ENCODE data around the gene PCSK6.
"Not testable (repeated sequence)": the region's sequence is repeated elsewhere in the genome, so short reads cannot be mapped to it uniquely, and the experiment has no call there.

The PCSK6 gene

DNA sequence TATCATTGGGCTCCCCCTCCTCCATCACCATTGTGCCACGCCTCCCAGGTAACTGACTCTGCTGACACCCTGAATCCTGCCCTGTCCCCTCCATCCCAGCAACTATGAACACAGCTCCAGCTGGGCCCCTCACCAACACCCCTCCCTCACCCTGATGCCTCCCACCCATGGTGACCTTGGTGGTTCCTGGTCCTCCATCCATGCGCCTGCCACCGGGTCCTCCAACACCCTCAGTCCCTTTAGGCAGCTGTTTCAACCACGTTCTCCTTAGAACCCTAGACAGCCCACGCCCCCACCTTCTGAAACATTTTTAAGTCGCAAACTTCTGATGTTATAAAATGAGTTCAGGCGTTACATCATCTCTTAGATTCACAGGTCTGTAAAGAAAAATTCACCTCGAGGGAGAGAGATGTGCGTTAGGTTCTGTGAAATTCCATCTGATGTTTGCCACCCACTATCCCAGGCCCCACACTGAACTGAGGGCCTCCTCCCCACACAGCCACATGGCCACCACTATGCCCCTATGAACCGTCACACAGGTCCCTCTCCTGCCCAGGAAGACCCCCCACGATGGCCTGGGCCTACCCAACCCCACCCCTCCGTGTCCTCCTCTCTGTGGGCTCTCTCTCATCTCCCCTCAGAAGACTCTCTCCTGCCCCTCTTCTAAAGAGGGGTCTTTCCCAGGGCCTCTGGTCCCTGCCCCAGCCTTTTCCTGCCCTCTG, 29.8 kb downstream of the PCSK6 start:
- DNase-seq (ENCODE audit: low spot score) = no peak

DNA sequence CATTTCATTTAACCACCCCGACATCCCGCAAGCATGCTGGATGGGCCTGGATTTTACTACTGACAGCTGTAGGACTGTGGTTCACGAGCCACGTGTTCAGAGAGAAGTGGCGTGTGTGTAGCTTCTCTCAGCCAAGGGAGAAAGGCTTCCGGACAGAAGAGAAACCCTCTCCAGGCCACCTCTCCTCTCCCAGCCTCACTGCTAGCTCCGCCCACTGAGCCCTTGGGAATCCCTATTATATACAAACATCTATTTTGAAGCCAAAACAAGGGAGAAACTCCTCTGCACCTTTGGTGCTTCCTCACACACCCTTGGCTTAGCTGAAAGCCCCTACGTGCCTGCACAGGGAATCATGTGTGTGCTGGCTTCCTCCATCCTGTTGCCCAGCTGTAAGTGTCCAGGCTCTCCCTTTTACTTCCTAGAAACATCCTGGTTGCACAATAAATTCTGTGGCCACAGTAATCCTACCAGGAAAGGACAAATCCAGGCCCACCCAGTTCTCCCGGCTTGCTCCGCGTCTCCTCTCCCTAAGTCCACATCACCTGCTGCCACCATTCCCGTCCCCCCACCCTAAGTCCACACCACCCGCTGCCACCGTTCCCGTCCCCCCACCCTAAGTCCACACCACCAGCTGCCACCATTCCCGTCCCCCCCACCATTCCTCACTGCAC, 30.5 kb downstream of the PCSK6 start:
- peak; percentile 34 for DNase-seq (ENCODE audit: low spot score)

DNA sequence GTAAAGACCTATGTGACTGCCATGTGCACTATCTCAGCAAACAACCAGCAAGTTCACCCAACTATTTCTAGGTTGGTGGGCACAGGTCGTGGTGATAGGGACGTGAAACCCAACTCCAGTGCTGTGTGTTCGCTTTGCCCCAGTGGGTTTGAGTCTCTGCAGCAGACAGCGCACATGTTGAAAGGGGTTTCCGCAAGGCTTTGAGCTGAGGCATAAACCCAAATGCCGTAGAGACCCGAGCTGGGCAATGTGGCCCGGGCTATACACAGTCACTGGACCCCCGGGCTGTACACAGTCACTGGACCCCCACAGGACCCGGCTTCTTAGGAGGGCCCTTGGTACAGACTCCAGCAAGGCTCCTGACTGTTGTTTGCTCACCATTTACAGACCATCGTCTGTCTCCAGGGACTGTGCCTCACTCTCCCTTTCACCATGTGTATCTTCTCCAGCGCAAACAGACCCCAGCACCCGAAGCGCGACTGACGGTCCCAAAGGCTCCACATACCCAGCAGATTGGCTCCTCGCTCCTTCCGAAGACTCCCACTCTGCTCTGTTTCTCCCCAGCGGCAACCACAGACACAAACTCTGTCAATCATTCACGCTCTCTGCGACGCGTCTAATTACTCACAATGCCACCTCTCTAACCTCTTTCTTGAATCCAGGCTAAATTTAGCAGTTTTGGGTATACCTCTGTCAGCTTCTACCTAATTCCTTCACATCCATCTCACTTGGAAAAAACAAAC, 31.2 kb downstream of the PCSK6 start:
- DNase-seq (ENCODE audit: low spot score) = no peak

DNA sequence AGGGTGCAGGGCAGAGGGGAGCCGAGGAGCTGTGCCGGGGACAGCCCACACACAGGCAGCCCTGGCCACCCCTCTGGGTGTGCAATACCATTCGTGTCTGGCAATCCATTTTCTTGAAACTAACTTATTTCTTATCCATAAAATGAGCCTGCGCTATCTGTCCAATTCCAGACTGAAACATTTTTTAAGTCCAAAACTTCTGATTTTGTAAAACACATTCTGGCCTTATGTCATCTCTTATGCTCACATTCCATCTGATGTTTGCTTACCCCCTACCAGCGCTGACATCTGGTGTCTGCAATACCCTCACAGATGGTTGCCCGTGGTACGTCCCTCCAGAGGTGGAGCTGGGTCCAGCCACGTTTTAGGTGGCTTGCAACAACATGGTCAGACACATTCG, 31.8 kb downstream of the PCSK6 start:
- no peak for DNase-seq (ENCODE audit: low spot score)

DNA sequence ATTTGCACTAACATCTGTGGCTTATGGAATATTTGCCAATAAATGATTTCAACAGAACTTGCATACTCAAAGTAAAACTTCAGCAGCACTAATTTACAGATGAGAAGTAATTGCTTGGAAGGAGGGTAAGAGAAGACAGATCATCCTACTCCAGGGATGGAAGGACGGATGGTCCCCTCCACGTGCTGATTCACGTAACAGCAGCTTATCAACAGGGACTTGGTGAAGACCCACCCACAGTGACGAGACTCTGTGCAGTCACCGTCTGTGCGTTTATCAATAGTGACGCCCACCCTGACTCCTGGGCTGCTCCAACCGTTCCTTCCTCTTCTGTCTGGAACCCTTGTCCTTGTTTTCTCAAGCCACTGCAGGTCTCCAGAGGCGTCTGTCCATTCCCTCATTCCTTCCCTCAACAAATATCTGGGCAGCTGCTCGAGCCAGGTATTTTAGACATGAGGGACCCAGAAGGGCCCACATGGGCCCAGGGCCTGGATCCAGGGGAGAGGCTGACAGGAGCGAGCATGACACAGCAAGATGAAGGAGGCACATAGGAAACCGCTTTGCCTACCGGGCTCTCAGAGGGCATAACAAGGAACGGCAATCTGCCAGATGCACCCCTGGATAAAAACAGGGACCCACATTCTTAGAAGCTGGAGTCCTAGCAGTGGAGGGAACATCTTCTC, 33.3 kb downstream of the PCSK6 start:
- DNase-seq (ENCODE audit: low spot score) = no peak

DNA sequence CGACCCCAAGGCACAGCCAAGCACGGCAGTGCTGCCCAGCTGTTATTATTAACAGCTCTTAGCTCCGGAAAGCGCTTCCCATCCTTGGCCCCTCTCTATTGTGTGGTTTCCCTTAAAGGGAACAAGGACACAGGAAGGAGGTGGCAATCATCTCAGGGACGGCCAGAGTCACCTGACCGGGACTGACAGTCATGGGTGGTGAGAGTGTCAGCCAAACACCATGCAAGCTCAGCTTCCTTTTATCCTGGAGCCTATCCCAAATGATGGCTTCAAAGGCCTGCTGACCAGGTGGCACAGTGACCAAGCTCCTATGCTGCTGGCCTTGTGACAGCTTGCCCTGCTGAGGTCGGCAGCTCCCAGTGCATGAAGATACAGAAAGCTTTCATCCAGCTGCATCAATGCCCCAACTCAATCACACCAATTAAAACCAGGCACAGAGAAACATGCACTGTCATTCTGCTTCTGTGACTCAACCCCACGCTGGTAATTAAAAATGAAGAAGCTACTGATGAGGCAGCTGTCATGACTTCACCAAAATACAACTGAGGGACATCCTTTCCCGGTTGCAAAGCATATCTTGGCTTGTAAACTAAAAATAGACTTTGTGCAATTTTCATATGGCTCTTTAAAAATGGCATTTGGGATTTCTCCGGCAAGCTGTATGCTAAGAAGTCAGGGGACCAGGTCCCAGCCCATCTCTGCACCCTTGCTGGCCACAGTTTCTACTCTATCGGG, 34.0 kb downstream of the PCSK6 start:
- no peak for DNase-seq (ENCODE audit: low spot score)

DNA sequence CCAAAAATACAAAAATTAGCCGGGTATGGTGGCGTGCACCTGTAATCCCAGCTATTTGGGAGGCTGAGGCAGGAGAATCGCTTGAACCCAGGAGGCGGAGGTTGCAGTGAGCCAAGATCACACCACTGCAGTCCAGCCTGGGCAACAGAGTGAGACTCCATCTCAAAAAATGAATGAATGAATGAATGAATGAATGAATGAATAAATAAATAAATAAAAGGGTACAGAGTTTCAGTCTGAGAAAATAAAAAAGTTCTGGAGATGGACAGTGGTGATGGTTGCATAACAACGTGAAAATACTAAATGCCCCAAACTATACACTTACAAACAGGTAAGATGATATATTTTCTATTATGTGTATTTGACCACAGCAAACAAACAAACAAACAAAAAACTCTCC, 34.7 kb downstream of the PCSK6 start:
- DNase-seq (ENCODE audit: low spot score) = not testable (repeated sequence)

DNA sequence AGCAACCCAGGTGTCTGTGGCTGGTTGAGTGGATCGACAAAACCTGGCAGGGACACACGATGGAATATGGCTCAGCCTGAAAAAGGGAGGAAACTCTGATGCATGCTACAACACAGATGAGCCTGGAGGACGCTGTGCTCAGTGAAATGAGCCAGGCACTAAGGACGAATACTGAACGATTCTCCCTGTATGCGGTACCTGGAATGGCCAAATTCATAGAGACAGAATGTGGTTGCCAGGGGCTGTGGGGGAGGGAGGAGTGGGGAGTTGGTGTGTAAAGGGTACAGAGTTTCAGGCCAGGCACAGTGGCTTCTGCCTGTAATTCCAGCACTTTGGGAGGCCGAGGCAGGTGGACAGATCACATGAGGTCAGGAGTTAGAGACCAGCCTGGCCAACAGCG, 35.1 kb downstream of the PCSK6 start:
- DNase-seq (ENCODE audit: low spot score) = no peak

DNA sequence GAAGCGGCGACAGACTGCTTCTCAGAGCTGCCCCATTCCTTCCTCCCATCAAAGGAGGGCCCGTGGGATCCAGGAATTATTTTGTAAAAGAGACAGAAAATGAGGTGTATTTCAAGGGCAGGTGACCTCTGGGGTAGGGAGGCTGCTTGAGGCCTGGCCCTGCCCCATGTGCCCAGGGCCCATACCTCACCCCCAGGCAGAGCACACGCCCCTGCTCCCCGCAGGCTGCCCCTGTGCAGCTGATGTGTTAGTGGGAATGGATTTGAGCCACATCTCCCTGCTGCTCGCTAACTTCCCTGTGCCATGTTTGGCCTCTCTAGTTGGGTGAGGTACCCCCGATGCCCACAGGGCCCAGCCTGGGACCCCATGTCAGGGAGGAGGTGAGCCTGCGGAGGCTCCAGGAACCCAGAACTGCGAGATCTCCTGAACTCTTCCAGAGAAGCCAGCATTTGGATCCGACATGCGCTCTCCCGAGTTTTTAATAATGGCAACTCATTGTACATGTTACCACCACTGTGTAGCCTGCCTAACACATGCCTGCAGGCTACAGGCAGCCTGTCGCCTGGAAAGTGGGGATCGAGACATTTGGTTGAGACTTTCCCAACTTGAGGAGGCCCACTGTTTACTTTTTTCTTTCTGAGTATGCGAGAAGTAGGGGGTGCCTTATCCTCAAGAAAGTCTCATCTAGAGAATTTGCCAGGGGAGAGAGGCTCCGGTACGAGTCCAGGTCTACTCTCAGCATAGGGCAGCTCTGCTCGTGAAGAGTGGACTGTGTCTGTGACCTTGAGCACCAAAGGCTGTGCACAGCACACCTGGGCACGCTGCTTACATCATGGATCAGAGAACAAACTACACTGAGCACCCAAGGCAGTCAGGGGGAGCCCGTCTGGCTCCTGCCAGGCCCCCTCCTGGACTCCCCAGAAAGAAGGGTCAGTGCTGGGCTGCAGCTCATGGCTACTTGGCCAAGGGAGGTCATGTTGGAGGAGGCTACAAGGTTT, 36.1 kb downstream of the PCSK6 start:
- no peak for DNase-seq (ENCODE audit: low spot score)

DNA sequence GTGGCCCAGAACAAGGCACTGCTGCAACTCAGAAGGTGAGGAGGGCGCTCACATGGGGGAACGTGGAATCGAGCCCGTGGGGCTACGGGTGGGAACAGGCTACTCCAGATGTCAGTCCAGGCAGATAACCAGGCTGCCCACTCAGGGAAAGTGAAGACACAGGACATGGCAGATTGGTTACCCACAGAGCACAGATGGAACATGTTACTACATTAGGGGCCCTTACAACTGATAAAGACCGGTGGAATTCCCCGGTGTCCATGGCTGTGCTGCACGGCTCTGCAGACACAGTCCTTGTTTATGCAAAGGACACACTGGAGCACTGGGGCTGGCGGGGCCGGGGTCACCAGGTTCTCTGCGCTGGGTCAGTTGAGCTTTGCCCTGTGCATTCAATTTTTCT, 36.9 kb downstream of the PCSK6 start:
- no peak for DNase-seq (ENCODE audit: low spot score)

DNA sequence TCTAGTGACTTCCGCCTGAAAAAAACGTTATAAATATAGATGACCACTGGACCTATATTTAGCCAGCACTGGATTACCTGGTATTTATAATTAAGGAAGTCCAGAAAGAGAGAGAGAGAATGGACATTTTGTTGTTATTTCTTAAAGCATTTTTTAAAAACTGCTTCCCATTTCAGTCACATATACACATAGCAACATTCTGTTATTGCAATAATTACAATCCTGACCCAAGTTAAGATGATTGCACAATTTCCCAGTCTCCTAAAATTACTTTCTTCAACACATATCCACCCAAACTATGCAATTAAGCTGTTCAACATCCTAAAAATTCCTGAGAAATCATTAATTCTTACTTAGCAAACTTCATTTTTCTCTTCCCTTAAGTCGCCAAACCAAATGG, 37.7 kb downstream of the PCSK6 start:
- no peak for DNase-seq (ENCODE audit: low spot score)

DNA sequence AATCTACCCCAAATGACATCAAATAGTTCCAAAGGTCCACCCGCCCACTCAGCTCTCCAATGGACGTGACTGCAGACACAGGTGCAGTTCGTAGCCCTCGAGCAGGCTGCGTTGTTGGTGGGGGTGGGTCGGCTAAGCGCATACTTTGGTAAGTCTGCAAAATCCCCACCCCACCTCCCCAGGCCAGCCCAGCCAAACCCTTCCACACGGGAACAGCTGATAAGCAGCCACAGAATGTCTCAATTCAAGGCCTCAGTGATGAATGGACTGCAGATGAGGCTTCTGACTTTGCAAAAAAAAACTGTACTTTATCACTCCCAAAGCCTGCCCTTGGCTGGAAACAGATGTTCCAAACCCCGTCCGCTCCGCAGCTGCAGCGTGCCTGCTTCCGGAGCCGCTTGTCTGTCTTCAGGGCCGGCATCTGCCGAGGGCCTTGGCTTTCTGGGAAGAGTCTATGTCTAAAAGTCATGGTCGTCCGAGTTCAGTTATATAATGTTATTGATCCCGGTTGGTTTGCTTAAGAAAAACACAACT, 38.2 kb downstream of the PCSK6 start:
- DNase-seq (ENCODE audit: low spot score) = no peak

DNA sequence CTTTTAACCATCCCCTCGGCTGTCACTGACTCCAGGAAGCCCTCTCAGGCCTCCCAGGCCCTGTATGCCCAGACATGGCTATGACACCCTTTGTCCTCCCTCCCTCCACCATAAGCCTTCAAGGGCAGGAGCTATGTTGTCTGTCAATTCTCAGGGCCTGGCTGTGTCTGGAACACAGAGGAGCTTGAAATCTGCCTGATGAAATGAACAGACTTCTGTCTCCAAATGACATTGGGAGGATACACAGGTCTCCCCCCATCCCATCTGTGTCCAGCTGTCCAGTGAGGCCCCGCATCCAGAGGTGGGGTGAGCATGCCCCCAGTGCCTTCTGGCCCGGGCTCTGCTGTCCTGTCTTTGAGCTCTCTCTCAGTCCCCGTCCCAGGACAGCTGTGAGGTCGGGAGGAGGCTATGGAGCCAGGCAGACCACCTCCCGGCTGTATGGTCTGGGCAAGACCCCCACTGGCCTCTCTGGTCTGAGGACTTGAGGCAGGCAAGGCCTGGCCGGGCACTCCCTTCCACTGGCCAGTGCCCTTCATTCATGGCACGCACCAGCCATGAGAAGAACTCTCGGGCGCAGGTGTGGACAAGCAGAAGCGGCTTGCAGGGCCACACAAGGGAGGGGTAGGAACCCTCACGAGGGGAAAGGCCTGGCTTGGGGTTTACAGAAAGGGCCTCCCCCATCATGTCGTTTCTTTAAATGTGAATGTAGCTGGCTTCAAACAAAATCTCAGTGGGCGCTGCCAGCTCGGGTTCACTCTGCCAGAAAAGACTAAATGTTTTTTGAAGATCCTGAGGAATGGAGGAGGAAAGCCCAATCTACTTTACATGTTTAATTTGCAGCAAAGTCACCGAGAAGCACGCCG, 38.9 kb downstream of the PCSK6 start:
- DNase-seq (ENCODE audit: low spot score) = no peak

DNA sequence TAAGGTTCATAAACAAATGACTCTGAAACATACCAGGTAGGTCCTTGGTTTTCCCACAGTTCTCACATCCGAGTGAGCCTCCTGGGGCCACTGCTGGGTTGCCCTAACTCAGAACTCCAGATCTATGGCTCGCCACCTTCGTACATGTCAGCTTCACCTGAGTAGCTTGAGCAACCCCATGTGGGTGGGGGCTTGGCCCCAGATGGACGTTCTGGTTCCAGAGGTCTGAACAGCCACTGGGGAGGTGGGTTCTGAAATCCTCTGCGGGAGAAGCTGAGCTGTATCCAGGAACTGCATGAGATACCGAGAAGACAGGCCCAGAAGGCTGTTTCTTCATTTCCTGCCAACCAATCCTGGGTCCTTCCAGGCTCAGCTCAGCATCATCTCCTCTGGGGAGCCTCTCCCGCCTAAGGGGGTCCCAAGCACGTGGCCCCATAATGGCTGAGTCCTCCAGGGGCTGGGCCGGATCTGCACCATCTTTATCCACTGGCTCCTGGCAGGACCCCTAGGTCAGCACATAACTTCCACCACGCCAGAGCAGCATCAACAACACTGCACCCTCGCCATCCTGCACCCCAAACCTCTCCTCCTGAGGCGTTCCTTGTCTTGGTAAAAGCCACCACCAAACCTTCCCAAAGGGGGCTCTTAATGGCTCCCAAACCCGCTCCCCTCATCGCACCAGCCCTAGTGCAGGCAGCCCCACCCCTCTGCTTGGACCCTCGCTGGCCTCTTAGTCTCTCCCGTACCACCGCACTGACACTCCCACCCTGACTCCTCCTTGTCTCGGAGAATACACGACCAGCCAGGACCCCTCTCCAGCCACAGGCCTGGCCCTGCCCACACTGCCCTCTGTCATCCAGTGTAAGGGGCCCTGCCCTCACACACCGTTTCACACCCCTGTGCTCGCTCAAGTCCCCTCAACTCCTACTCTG, 39.8 kb downstream of the PCSK6 start:
- DNase-seq (ENCODE audit: low spot score) = no peak

DNA sequence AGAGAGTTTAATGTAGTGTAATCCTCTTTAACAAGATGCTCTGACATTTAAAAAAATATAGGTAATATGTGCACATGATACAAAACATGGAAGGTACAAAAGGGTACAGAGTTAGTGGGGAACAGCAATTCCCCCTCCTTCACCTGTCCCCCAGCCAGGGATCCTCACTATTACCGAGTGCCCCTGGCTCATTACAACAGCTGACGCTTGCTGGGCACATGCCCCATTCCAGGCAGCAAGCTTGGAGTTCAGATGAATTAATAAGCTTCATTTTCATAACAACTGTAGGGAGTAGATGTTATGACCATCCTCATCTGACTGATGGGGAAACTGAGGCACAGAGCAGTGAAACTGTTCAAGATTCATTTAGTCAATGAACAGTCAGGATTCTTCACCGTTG, 41.2 kb downstream of the PCSK6 start:
- DNase-seq (ENCODE audit: low spot score) = no peak

DNA sequence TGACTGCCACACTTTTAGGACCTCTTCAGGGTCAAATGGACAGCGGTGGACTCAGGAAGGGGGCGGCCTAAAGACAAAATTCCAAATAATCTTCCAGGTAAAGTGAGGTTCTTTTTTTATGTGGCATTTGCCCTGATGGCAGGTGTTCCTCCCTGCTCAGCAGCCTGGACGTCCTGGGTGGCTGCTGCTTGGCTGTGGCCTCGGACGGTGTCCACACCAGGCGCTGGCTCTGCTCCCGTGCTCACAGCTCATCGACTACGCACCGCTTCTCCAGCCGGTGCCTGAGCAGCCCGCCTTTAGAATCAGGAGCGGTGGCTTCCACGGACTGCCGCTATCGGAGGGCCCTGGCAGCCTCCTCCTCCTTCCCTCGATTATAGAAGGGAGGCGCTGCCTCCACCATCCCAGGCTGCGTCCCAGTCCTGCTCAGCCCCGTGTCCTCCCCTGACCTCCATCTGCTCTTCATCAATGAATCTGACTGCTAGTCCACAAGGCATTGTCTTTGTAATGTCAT, 41.9 kb downstream of the PCSK6 start:
- no peak for DNase-seq (ENCODE audit: low spot score)

DNA sequence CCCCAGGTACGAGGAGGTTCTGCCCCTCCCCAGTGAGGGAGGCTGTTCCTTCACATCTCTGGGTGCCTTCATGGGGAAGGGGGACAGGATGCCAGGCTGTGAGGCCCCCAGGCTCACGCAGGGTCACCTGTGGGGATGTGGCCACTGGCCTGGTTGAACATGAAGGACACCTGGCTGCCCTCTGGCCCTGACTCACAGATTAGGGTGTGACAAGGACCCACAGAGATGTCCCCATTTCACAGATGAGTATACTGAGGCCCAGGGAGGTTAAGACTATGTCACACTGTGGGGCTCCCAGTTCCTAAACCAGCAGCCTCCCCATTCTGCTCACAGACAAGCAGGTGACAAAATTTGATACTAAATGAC, 42.4 kb downstream of the PCSK6 start:
- no peak for DNase-seq (ENCODE audit: low spot score)

DNA sequence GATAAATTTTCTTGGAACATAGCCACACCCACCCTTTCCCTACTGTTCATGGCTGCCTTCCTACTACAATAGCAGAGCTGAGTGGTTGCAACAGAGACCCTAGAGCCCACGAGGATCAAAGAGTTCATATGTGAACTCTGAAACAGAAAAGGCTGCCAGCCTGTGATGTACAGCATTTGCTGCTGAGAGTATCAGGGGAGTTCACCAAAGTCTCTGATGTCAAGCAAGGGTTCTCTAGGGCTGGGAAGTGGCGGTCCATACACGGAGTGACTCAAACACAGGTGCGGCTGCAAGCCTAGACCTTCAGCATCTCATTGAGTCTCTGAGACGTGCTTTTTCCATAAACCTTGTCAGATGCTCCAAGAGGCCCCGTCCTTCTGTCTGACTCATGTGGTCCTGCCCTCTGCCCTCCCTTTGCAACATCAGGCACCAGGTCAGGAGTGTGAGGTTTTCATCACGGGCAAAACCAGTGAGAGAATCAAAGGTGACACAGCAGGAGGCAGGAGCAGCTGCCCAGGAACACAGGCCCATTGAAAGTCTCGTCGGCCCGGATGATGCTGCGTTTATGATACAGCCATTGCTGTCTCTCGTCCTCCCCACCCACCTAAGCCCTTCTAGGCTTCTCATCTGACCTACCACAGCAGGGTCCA, 42.9 kb downstream of the PCSK6 start:
- DNase-seq (ENCODE audit: low spot score) = no peak
